H1 (cell line): ENCODE results near the gene TMEM107. TPM values are rescaled to one million over a fixed set of nuclear protein-coding genes. Genes with fewer than 3 reads are reported as not detected.

Experiments used
- BACH1 ChIP-seq: IDR thresholded peaks from 2 replicates; pipeline ENCODE4 v1.6.1; 2012; ENCODE audit warnings: low read length, improper control_type of control experiment
- BRCA1 ChIP-seq: IDR thresholded peaks from 2 replicates; pipeline ENCODE4 v1.6.1; 2012; ENCODE audit warnings: low read depth, low read length, improper control_type of control experiment
- CEBPB ChIP-seq: IDR thresholded peaks from 2 replicates; pipeline ENCODE4 v1.6.1; 2012; ENCODE audit warnings: low read depth, low read length
- CREB1 ChIP-seq: IDR thresholded peaks from 2 replicates; pipeline ENCODE4 v1.6.1; 2012; ENCODE audit warnings: inconsistent platforms
- CTCF ChIP-seq, 3 experiments: IDR thresholded peaks; 1 replicate in 2 of 3; 2 replicates in 1 of 3; pipeline versions ENCODE4 v1.5.1 to v1.6.1; 2011; ENCODE audit warnings: low read length in 3 of 3, mild to moderate bottlenecking in 3 of 3, inconsistent platforms in 2 of 3, low read depth in 1 of 3, moderate library complexity in 1 of 3; ENCODE audit not compliant: insufficient read depth in 1 of 3; ENCODE audit errors: control extremely low read depth in 1 of 3
- EGR1 ChIP-seq: IDR thresholded peaks from 2 replicates; pipeline ENCODE4 v1.6.1; 2011; ENCODE audit warnings: low read depth, low read length, borderline replicate concordance
- EZH2 ChIP-seq: fragments of 200-600 bp; sonication (generic); IDR thresholded peaks from 2 replicates; pipeline ENCODE4 v1.7.1; 2012; ENCODE audit warnings: low read depth, mild to moderate bottlenecking, moderate library complexity, low read length, inconsistent platforms; ENCODE audit not compliant: severe bottlenecking
- GTF2F1 ChIP-seq: IDR thresholded peaks from 2 replicates; pipeline ENCODE4 v1.6.1; 2012; ENCODE audit warnings: low read depth, low read length, improper control_type of control experiment, borderline replicate concordance
- HDAC6 ChIP-seq: IDR thresholded peaks from one replicate; pipeline ENCODE4 v1.7.1; 2012; ENCODE audit warnings: low read depth, mild to moderate bottlenecking, inconsistent platforms, low read length, moderate library complexity
- NRF1 ChIP-seq: IDR thresholded peaks from 2 replicates; pipeline ENCODE4 v1.6.1; 2011; ENCODE audit warnings: mild to moderate bottlenecking, low read depth, low read length, improper control_type of control experiment
- PHF8 ChIP-seq: fragments of 200-600 bp; sonication (generic); conservative IDR thresholded peaks from 2 replicates; pipeline ENCODE4 v1.7.1; 2012; ENCODE audit warnings: low read depth, mild to moderate bottlenecking, inconsistent platforms, low read length, moderate library complexity
- POLR2A ChIP-seq, 2 experiments: IDR thresholded peaks; 1 replicate in 1 of 2; 2 replicates in 1 of 2; pipeline ENCODE4 v1.6.1; 2011; ENCODE audit warnings: low read depth in 2 of 2, low read length in 2 of 2, mild to moderate bottlenecking in 2 of 2; ENCODE audit errors: control extremely low read depth in 1 of 2
- RFX5 ChIP-seq: IDR thresholded peaks from 2 replicates; pipeline ENCODE4 v1.6.1; 2011; ENCODE audit warnings: low read depth, low read length, improper control_type of control experiment, borderline replicate concordance
- RNF2 ChIP-seq: fragments of 200-900, 300-1000 bp; sonication (generic); IDR thresholded peaks from 2 replicates; pipeline ENCODE4 v1.7.1; 2016; ENCODE audit warnings: borderline replicate concordance, low read depth, mild to moderate bottlenecking, antibody characterized with exemption, low read length; ENCODE audit not compliant: poor library complexity, severe bottlenecking; ENCODE audit errors: missing control alignments
- SIN3A ChIP-seq, 2 experiments: IDR thresholded peaks in 1 of 2; conservative IDR thresholded peaks in 1 of 2; 2 replicates each; pipeline ENCODE4 v1.6.1; 2011 to 2012; ENCODE audit warnings: low read length in 2 of 2, improper control_type of control experiment in 1 of 2, low read depth in 1 of 2, mild to moderate bottlenecking in 1 of 2
- SIX5 ChIP-seq: IDR thresholded peaks from 2 replicates; pipeline ENCODE4 v1.6.1; 2011; ENCODE audit warnings: mild to moderate bottlenecking, low read depth, low read length
- SP1 ChIP-seq: IDR thresholded peaks from 2 replicates; pipeline ENCODE4 v1.6.1; 2011; ENCODE audit warnings: low read depth, low read length
- TAF1 ChIP-seq: IDR thresholded peaks from 2 replicates; pipeline ENCODE4 v1.6.1; 2011; ENCODE audit warnings: mild to moderate bottlenecking, low read depth, low read length
- TBP ChIP-seq: IDR thresholded peaks from 2 replicates; pipeline ENCODE4 v1.6.1; 2011; ENCODE audit warnings: low read depth, low read length, improper control_type of control experiment
- TCF12 ChIP-seq: IDR thresholded peaks from 2 replicates; pipeline ENCODE4 v1.6.1; 2011; ENCODE audit warnings: low read depth, mild to moderate bottlenecking, low read length
- YY1 ChIP-seq: IDR thresholded peaks from 2 replicates; pipeline ENCODE4 v1.6.1; 2011; ENCODE audit warnings: low read depth, mild to moderate bottlenecking, low read length
- polyA plus RNA-seq, 7 experiments: library from polyadenylated mRNA; depleted of rRNA in 3 of 7; stranded (reverse) in 5 of 7; unstranded in 2 of 7; fragments of >200 nt in 5 of 7; fragments of 200-250 nt in 2 of 7; gene quantifications; 1 replicate in 5 of 7; 2 replicates in 1 of 7; 4 replicates in 1 of 7; pipeline versions ENCODE4 v1.2.1 to v1.2.3, GENCODE V29; 2011 to 2013; ENCODE audit warnings: missing spikeins in 2 of 7, mixed read lengths in 2 of 7
- total RNA-seq: library from RNA; stranded (reverse); fragmentation: NEBNext Ultra II Directional; extraction: Animal tissue kit (Norgen Biotek cat#: 25700); gene quantifications from 2 replicates; pipeline ENCODE4 v1.2.1, GENCODE V29; 2021
- TF ChIP-seq, protein P1 (sequence below): IDR thresholded peaks from 2 replicates; pipeline ENCODE4 v1.6.1; 2012; ENCODE audit warnings: inconsistent platforms

The TMEM107 gene
- total and polyA plus RNA-seq, 2 of the 8 experiments (the other 6 are each of a cell fraction or from before 2014, with no cell fraction given): 17.3 to 21.5 TPM

- TF ChIP-seq GTF2F1 (no peak; the same call in 1 of the 2 replicates), YY1 (no peak), NRF1 (no peak), BRCA1 (no peak), TAF1 (peak; percentile 91), EGR1 (no peak), TBP (peak; percentile 85), RFX5 (peak; percentile 18; the same call in 1 of the 2 replicates), BACH1 (peak; percentile 32; the same call in 1 of the 2 replicates), POLR2A (IDR thresholded peaks at IDR 0.05; ENCODE audit: control extremely low read depth in 1 of 2, low read depth in 2 of 2, low read length in 2 of 2) (peak in 1 of 2 experiments; percentile 88; a peak in 2 of 3 replicates), CTCF (IDR thresholded peaks at IDR 0.05; ENCODE audit: control extremely low read depth in 1 of 3, insufficient read depth in 1 of 3, low read depth in 1 of 3, low read length in 3 of 3) (0 out of 4 replicates have a peak, but pooled peaks of 1 of the 3 experiments have one; percentile 2), SP1 (peak; percentile 64), TCF12 (no peak), CREB1 (no peak), HDAC6 (no peak), EZH2 (no peak), SIN3A (conservative IDR thresholded peaks at IDR 0.05 in 1 of 2, IDR thresholded peaks at IDR 0.05 in 1 of 2; ENCODE audit: low read depth in 1 of 2, low read length in 2 of 2) (peak; percentile 27 to 63; a peak in 3 of 4 replicates), RNF2 (no peak), SIX5 (no peak), PHF8 (peak; percentile 56; the same call in 1 of the 2 replicates), CEBPB (peak; percentile 97)
- TF ChIP-seq, protein P1, sequence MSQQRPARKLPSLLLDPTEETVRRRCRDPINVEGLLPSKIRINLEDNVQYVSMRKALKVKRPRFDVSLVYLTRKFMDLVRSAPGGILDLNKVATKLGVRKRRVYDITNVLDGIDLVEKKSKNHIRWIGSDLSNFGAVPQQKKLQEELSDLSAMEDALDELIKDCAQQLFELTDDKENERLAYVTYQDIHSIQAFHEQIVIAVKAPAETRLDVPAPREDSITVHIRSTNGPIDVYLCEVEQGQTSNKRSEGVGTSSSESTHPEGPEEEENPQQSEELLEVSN: peak; percentile 66
Measured at GRCh38 chr17:8152112-8152775, 23.9 kb downstream of the TMEM107 start, which contains the start of gene PER1 (continued).
